H9 (cell line): Measurements from ENCODE around the gene ACKR3. TPM values are rescaled to one million over a fixed set of nuclear protein-coding genes. Genes with fewer than 3 reads are reported as not detected.

ENCODE experiments used
- DNase-seq: peaks from one replicate; pipeline ENCODE4 v3.0.0-alpha.2; 2017
- H2AFZ ChIP-seq: one replicate; pipeline ENCODE4 v1.6.1; 2013; ENCODE audit warnings: mild to moderate bottlenecking, low read length, control low read depth, moderate library complexity
- H2AK5ac ChIP-seq: 2 replicates; pipeline ENCODE4 v1.6.1; 2013; ENCODE audit warnings: low read length, control low read depth, mixed read lengths; ENCODE audit not compliant: insufficient read length
- H2BK120ac ChIP-seq: one replicate; pipeline ENCODE4 v1.6.1; 2013; ENCODE audit warnings: low read depth, mild to moderate bottlenecking, low read length, control low read depth, inconsistent platforms; ENCODE audit not compliant: poor library complexity, severe bottlenecking
- H2BK12ac ChIP-seq: 2 replicates; pipeline ENCODE4 v1.6.1; 2013; ENCODE audit warnings: low read length, control low read depth, mixed read lengths, low read depth; ENCODE audit not compliant: insufficient read length
- H2BK15ac ChIP-seq: 2 replicates; pipeline ENCODE4 v1.6.1; 2013; ENCODE audit warnings: low read depth, low read length, control low read depth
- H2BK20ac ChIP-seq: one replicate; pipeline ENCODE4 v1.6.1; 2013; ENCODE audit warnings: low read depth, mild to moderate bottlenecking, low read length, control low read depth, inconsistent platforms; ENCODE audit not compliant: poor library complexity, severe bottlenecking
- H2BK5ac ChIP-seq: 2 replicates; pipeline ENCODE4 v1.6.1; 2013; ENCODE audit warnings: low read length, control low read depth, mixed read lengths; ENCODE audit not compliant: insufficient read length
- H3K14ac ChIP-seq: 2 replicates; pipeline ENCODE4 v1.6.1; 2013; ENCODE audit warnings: low read length, control low read depth; ENCODE audit not compliant: insufficient read depth
- H3K18ac ChIP-seq: 2 replicates; pipeline ENCODE4 v1.6.1; 2013; ENCODE audit warnings: low read depth, mild to moderate bottlenecking, mixed read lengths, low read length, control low read depth; ENCODE audit not compliant: insufficient read length
- H3K23ac ChIP-seq: 2 replicates; pipeline ENCODE4 v1.6.1; 2013; ENCODE audit warnings: low read length, control low read depth, mixed read lengths, low read depth; ENCODE audit not compliant: insufficient read length
- H3K23me2 ChIP-seq: 2 replicates; pipeline ENCODE4 v1.6.1; 2013; ENCODE audit warnings: low read depth, mild to moderate bottlenecking, mixed read lengths, low read length, control low read depth; ENCODE audit not compliant: insufficient read length, poor library complexity, severe bottlenecking
- H3K27ac ChIP-seq: 2 replicates; pipeline ENCODE4 v1.5.1; 2013; ENCODE audit warnings: low read length, control low read depth, mixed read lengths, low read depth; ENCODE audit not compliant: insufficient read length
- H3K27me3 ChIP-seq: 2 replicates; pipeline ENCODE4 v1.6.1; 2013; ENCODE audit warnings: low read length, control low read depth, inconsistent platforms; ENCODE audit not compliant: insufficient read depth
- H3K4ac ChIP-seq: 2 replicates; pipeline ENCODE4 v1.6.1; 2013; ENCODE audit warnings: low read depth, mild to moderate bottlenecking, control low read depth, inconsistent platforms, low read length, moderate library complexity
- H3K4me1 ChIP-seq: 2 replicates; pipeline ENCODE4 v1.6.1; 2013; ENCODE audit warnings: low read length, control low read depth, inconsistent platforms; ENCODE audit not compliant: insufficient read depth
- H3K4me2 ChIP-seq: 2 replicates; pipeline ENCODE4 v1.6.1; 2013; ENCODE audit warnings: low read length, control low read depth, mixed read lengths; ENCODE audit not compliant: insufficient read length, insufficient read depth
- H3K56ac ChIP-seq: 2 replicates; pipeline ENCODE4 v1.6.1; 2013; ENCODE audit warnings: low read depth, mild to moderate bottlenecking, mixed read lengths, low read length, control low read depth; ENCODE audit not compliant: insufficient read length
- H3K79me1 ChIP-seq: 2 replicates; pipeline ENCODE4 v1.6.1; 2013; ENCODE audit warnings: low read depth, mild to moderate bottlenecking, moderate library complexity, low read length, control low read depth, inconsistent platforms; ENCODE audit not compliant: insufficient read depth, poor library complexity, severe bottlenecking
- H3K79me2 ChIP-seq: 2 replicates; pipeline ENCODE4 v1.6.1; 2013; ENCODE audit warnings: low read length, control low read depth, inconsistent platforms; ENCODE audit not compliant: insufficient read depth
- H3K9ac ChIP-seq: 2 replicates; pipeline ENCODE4 v1.6.1; 2013; ENCODE audit warnings: low read length, control low read depth, mixed read lengths; ENCODE audit not compliant: insufficient read length; ENCODE audit errors: extremely low read depth
- H3K9me3 ChIP-seq: one replicate; pipeline ENCODE4 v1.6.1; 2013; ENCODE audit warnings: low read depth, low read length, inconsistent platforms; ENCODE audit not compliant: control insufficient read depth
- H3T11ph ChIP-seq: one replicate; pipeline ENCODE4 v1.6.1; 2013; ENCODE audit warnings: mild to moderate bottlenecking, low read length, control low read depth, inconsistent platforms
- H4K20me1 ChIP-seq: one replicate; pipeline ENCODE4 v1.6.1; 2013; ENCODE audit not compliant: control insufficient read depth, insufficient read length, insufficient read depth
- H4K5ac ChIP-seq: 2 replicates; pipeline ENCODE4 v1.6.1; 2013; ENCODE audit warnings: low read depth, mild to moderate bottlenecking, mixed read lengths, low read length, control low read depth; ENCODE audit not compliant: insufficient read length
- H4K8ac ChIP-seq: replicated peaks from 2 replicates; pipeline ENCODE4 v1.6.1; 2013; ENCODE audit warnings: low read length, control low read depth, mixed read lengths, low read depth; ENCODE audit not compliant: insufficient read length
- H4K91ac ChIP-seq: 2 replicates; pipeline ENCODE4 v1.6.1; 2013; ENCODE audit warnings: low read depth, mild to moderate bottlenecking, moderate library complexity, mixed read lengths, low read length, control low read depth; ENCODE audit not compliant: insufficient read length
- H3K27ac Mint-ChIP-seq, 3 experiments: 2 replicates in 2 of 3; 3 replicates in 1 of 3; pipeline ENCODE4 v1.8.0; 2020 to 2021; ENCODE audit warnings: mixed read lengths in 3 of 3, mild to moderate bottlenecking in 1 of 3, moderate library complexity in 1 of 3
- H3K27me3 Mint-ChIP-seq: 2 replicates; pipeline ENCODE4 v1.8.0; 2021; ENCODE audit warnings: low read depth, mild to moderate bottlenecking, moderate library complexity, mixed read lengths
- H3K36me3 Mint-ChIP-seq, 3 experiments: 2 replicates in 2 of 3; 3 replicates in 1 of 3; pipeline ENCODE4 v1.8.0; 2020 to 2021; ENCODE audit warnings: low read depth in 3 of 3, mixed read lengths in 3 of 3; ENCODE audit not compliant: insufficient read depth in 1 of 3
- H3K4me1 Mint-ChIP-seq, 2 experiments: 2 replicates each; pipeline ENCODE4 v1.8.0; 2020; ENCODE audit warnings: mixed read lengths in 2 of 2
- H3K4me3 Mint-ChIP-seq, 2 experiments: 2 replicates in 1 of 2; 3 replicates in 1 of 2; pipeline ENCODE4 v1.8.0; 2020 to 2021; ENCODE audit warnings: mild to moderate bottlenecking in 2 of 2, mixed read lengths in 2 of 2, moderate library complexity in 1 of 2
- H3K9me3 Mint-ChIP-seq, 2 experiments: 2 replicates in 1 of 2; 3 replicates in 1 of 2; pipeline ENCODE4 v1.8.0; 2020; ENCODE audit warnings: mild to moderate bottlenecking in 2 of 2, mixed read lengths in 2 of 2, moderate library complexity in 1 of 2
- WGBS: extraction: QIAGEN DNeasy Blood & Tissue Kit; methylation state at CpG from one replicate; pipeline ENCODE4 v1.1.7; 2013; ENCODE audit warnings: missing lambda C conversion rate, low lambda C conversion rate, mixed read lengths; ENCODE audit not compliant: insufficient read length; ENCODE audit errors: extremely low coverage; 5-methylcytosine and 5-hydroxymethylcytosine counted together
- total RNA-seq: library from RNA; stranded (reverse); gene quantifications from 2 replicates; pipeline ENCODE4 v1.2.1, GENCODE V29; 2021
- TF ChIP-seq, protein P1 (sequence below): fragments of 200-600 bp; sonication (generic); conservative IDR thresholded peaks from 3 replicates; pipeline ENCODE4 v1.8.0; 2021; ENCODE audit warnings: antibody characterized with exemption, mild to moderate bottlenecking

Gene ACKR3
- total RNA-seq, 1 experiment from 2014 or later, result 0.44 TPM

DNA sequence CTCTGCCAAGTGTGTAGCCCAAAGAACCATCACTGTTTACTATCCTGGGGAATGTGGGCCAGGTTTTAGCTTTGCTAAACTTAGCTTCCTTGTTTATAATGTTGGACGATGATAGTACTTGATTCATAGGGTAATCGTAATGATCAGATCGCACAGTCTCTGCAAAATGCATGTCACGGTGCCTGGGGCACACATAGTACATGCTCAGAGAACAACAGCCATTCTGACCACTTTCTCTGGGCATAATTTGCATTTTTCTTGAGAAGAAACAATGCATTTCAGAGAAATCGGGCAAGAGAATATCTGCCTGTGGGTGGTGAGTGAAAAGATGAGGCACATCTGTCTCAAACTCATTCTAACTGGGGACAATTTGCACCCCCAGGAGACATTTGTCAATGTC, 16.3 kb downstream of the ACKR3 start:
- Histone ChIP-seq H3K27me3 (no peaks in the 10 kb centered on the region), H3K4me2 (no peak overlapping the region), H4K8ac (no peak overlapping the region), H2BK15ac (no peak overlapping the region), H3K4me1 (no peaks in the 10 kb centered on the region), H3K79me2 (no peaks in the 10 kb centered on the region), H3K27ac (no peak overlapping the region), H3K14ac (no peak overlapping the region), H4K5ac (no peak overlapping the region), H2BK120ac (no peak overlapping the region), H4K20me1 (no peaks in the 10 kb centered on the region), H3K23ac (no peak overlapping the region), H3K9me3 (no peaks in the 10 kb centered on the region), H3K4ac (no peak overlapping the region), H2AFZ (no peak overlapping the region), H2BK20ac (no peak overlapping the region), H3T11ph (no peak overlapping the region), H3K18ac (no peak overlapping the region), H4K91ac (no peak overlapping the region), H2BK5ac (no peak overlapping the region), H3K9ac (no peak overlapping the region), H3K23me2 (no peaks in the 10 kb centered on the region), H2AK5ac (no peak overlapping the region), H2BK12ac (no peak overlapping the region), H3K79me1 (no peaks in the 10 kb centered on the region), H3K56ac (no peak overlapping the region)
- Mint-ChIP-seq H3K27me3 (peaks cover 8% of the 10 kb centered on the region), H3K9me3 (no peaks in the 10 kb centered on the region; a peak in 1 of 5 replicates), H3K4me1 (peaks cover 4 to 6% of the 10 kb centered on the region in 2 experiments; a peak in 2 of 4 replicates), H3K36me3 (peaks cover 2 to 5% (median 4%) of the 10 kb centered on the region in 3 experiments; a peak in 5 of 7 replicates), H3K27ac (no peak overlapping the region), H3K4me3 (no peak overlapping the region)
- no peak for DNase-seq
- WGBS, result no CpG with 5 or more reads among the region's 5 CpGs
- TF ChIP-seq, protein P1, sequence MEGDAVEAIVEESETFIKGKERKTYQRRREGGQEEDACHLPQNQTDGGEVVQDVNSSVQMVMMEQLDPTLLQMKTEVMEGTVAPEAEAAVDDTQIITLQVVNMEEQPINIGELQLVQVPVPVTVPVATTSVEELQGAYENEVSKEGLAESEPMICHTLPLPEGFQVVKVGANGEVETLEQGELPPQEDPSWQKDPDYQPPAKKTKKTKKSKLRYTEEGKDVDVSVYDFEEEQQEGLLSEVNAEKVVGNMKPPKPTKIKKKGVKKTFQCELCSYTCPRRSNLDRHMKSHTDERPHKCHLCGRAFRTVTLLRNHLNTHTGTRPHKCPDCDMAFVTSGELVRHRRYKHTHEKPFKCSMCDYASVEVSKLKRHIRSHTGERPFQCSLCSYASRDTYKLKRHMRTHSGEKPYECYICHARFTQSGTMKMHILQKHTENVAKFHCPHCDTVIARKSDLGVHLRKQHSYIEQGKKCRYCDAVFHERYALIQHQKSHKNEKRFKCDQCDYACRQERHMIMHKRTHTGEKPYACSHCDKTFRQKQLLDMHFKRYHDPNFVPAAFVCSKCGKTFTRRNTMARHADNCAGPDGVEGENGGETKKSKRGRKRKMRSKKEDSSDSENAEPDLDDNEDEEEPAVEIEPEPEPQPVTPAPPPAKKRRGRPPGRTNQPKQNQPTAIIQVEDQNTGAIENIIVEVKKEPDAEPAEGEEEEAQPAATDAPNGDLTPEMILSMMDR, result no peak
